Measurements from ENCODE around the gene MLLT6.

MLLT6 gene

DNA sequence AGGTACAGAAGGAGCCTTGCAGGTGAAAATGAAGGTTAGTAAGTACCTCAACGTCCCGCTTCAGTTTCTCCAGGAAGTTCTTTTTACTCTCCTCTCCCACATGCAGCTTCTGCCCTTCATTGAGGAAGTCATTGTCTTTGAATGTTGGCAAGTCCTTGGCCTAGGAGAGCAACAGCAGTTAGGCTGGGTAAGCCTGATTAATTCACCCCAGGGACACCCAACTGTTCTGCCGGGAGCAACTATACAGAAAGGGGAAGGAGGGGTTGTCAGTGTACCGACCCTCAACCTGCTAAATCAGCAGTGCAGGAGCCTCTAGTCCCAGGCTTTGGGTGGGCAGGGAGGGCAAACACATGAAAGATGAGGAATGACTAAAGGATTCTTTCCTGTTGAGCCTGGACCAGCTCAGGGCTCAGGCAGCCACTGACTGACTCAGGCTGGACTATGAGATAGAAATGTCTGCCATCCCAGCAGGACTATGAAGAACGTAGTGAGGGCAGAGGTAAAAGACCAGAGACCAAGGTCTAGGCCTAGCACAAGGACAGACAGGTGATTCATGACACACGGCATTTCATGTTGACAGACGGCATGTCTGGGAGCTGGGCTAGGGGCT lies 72.7 kb downstream of the MLLT6 start:
- Mint-ChIP-seq H3K36me3 (peaks cover 93% of the 10 kb centered on the region), H3K4me1 (no peaks in the 10 kb centered on the region), H3K27ac (peak overlapping the region; percentile 26), H3K9me3 (no peaks in the 10 kb centered on the region), H3K4me3 (no peak overlapping the region)
- ATAC-seq (no peak), DNase-seq (ENCODE audit: low spot score in 2 of 2) (no peak)
